Neural cell (in vitro differentiated cells): ENCODE data around the gene TNFAIP3.

Experiments
- CTCF ChIP-seq: fragments of 450-650 bp; IDR thresholded peaks from 2 replicates; pipeline ENCODE4 v1.5.1; 2014; ENCODE audit warnings: antibody characterized with exemption, mild to moderate bottlenecking, moderate library complexity; ENCODE audit not compliant: poor library complexity, severe bottlenecking
- POLR2AphosphoS5 ChIP-seq: IDR thresholded peaks from 2 replicates; pipeline ENCODE4 v1.6.1; 2012
- REST ChIP-seq: IDR thresholded peaks from 2 replicates; pipeline ENCODE4 v1.6.1; 2012; ENCODE audit warnings: borderline replicate concordance
- SMC3 ChIP-seq: fragments of 450-650 bp; conservative IDR thresholded peaks from 2 replicates; pipeline ENCODE4 v1.6.1; 2014; ENCODE audit warnings: antibody characterized with exemption, mild to moderate bottlenecking, moderate library complexity; ENCODE audit not compliant: poor library complexity

- TF ChIP-seq CTCF (no peak), SMC3 (no peak), POLR2AphosphoS5 (no peak), REST (no peak)
These were observed 58.2 kb downstream of the TNFAIP3 start for GRCh38 chr6:137925141-137925698.
